Neural progenitor cell (in vitro differentiated cells): Measurements from ENCODE around the gene ZCCHC14.

ENCODE experiments used
- CTCF ChIP-seq: fragments of 200-600 bp; sonication (generic); IDR thresholded peaks from 2 replicates; pipeline ENCODE4 v1.5.1; 2017; ENCODE audit warnings: antibody characterized with exemption, mild to moderate bottlenecking
- EZH2 ChIP-seq: fragments of 200-600 bp; sonication (generic); IDR thresholded peaks from 2 replicates; pipeline ENCODE4 v1.6.1; 2017; ENCODE audit warnings: antibody characterized with exemption, mild to moderate bottlenecking, moderate library complexity
- EZH2phosphoT487 ChIP-seq: fragments of 200-600 bp; sonication (generic); IDR thresholded peaks from 2 replicates; pipeline ENCODE4 v1.6.1; 2017; ENCODE audit warnings: antibody characterized with exemption

DNA sequence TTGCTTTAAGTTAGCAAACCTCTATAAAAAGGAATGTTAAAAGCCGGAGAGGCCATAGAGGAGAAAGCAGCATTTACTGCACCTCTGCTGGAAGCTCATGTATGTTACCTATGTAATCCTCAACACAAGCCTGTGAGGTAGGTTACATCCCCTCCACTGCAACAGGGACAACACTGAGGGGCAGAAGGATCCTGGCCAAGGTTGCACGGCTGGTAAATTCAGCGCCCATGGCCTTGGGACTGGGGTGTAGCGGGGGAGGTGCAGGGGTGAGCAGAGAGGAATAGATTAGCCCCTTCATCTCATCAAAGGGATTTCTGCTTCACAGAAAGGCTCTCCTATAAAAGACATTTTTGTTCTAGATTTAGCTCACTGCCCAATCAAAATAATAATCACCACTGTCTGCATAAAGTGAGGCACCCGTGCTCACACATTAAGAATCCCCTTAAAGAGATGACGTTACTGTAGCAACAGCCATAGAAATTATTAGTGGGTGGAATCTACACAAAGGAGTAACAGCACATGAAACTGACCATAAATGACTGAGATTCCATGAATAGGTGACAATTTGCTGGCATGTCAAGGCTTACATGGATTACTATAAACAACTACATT lies 3.3 kb downstream of the ZCCHC14 start:
- TF ChIP-seq EZH2 (no peak), CTCF (no peak), EZH2phosphoT487 (no peak)
